ENCODE data around the gene EFCAB14.

DNA sequence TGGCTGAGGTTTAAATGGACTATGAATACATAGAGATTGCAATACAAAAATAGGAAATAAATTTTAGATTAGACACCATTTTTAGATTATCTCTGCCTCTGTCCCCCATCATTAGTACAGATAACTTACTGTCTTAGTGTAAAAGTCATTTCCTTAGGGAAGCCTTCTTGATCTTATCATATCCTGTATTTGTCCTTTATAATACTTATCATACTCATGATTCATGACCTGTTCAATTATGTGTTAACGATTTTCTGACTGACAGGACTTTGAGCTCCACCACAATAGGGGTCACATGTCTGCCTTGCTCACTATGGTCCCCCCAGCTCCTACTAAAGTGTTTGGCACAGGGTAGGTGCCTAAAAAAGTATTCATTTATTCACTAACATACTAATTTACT, 32.7 kb downstream of the EFCAB14 start:
- TF ChIP-seq RAD21 (IDR thresholded peaks at IDR 0.05; ENCODE audit: low read depth): no peak
- no peak for TF ChIP-seq YY1 (IDR thresholded peaks at IDR 0.05; ENCODE audit: low read depth)
- TF ChIP-seq EGR1 (IDR thresholded peaks at IDR 0.05): no peak
- TF ChIP-seq, protein P1, sequence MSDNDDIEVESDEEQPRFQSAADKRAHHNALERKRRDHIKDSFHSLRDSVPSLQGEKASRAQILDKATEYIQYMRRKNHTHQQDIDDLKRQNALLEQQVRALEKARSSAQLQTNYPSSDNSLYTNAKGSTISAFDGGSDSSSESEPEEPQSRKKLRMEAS (IDR thresholded peaks at IDR 0.05): no peak
- no peak for TF ChIP-seq EP300 (IDR thresholded peaks at IDR 0.05; ENCODE audit: borderline replicate concordance)
- TF ChIP-seq CREB1 (IDR thresholded peaks at IDR 0.05; ENCODE audit: low read depth): no peak
- no peak for TF ChIP-seq REST (IDR thresholded peaks at IDR 0.05; ENCODE audit: low read depth)

Data from Ishikawa (cell line).